Endothelial cell of umbilical vein (primary cell): ENCODE measurements around the gene KRT71. TPM values are rescaled to one million over a fixed set of nuclear protein-coding genes. Genes with fewer than 3 reads are reported as not detected.

ENCODE experiments used
- BruUV-seq: library from RNA; stranded (reverse); fragments of 400-500 nt; replicated peaks from 2 replicates; lab custom pipeline; 2021; lab: Mats Ljungman, UMichigan
- CTCF ChIA-PET: fragments of 300-600, 350-600 bp; sonication (Branson Sonifier 250); formaldehyde crosslinking; loops from one replicate; lab custom pipeline; 2021; ENCODE audit warnings: antibody characterized with exemption, inconsistent platforms; lab: Charles Lee
- POLR2A ChIA-PET: fragments of 300-600, 350-600 bp; sonication (Branson Sonifier 250); formaldehyde crosslinking; loops from one replicate; lab custom pipeline; 2021; ENCODE audit warnings: antibody characterized with exemption, inconsistent platforms; lab: Charles Lee
- DNase-seq: peaks from one replicate; pipeline ENCODE4 v3.0.0-alpha.2; 2011; ENCODE audit warnings: low read depth, low spot score
- FAIRE-seq: peaks from 2 replicates; lab custom pipeline; 2011; peaks lifted over from hg19 to GRCh38; lab: Jason Lieb, UNC
- H2AFZ ChIP-seq: 2 replicates; pipeline ENCODE4 v1.6.0; 2012; ENCODE audit warnings: low read depth, low read length, control low read depth, inconsistent platforms
- H3K27ac ChIP-seq: 2 replicates; pipeline ENCODE4 v1.5.1; 2011; ENCODE audit warnings: low read depth, mild to moderate bottlenecking, control low read depth, low read length, moderate library complexity; ENCODE audit not compliant: insufficient read depth
- H3K27me3 ChIP-seq, 2 experiments: 2 replicates each; pipeline versions ENCODE4 v1.6.0 to v1.6.1; 2011; ENCODE audit warnings: low read length in 2 of 2, mixed read lengths in 1 of 2; ENCODE audit not compliant: control insufficient read depth in 2 of 2, insufficient read depth in 2 of 2
- H3K36me3 ChIP-seq, 2 experiments: 2 replicates in 1 of 2; 3 replicates in 1 of 2; pipeline ENCODE4 v1.5.1; 2011; ENCODE audit warnings: low read length in 2 of 2, mild to moderate bottlenecking in 1 of 2, moderate library complexity in 1 of 2; ENCODE audit not compliant: control insufficient read depth in 2 of 2, insufficient read depth in 2 of 2; ENCODE audit errors: extremely low read depth in 1 of 2
- H3K4me1 ChIP-seq: 3 replicates; pipeline ENCODE4 v1.5.1; 2011; ENCODE audit warnings: mild to moderate bottlenecking, low read length; ENCODE audit not compliant: control insufficient read depth, insufficient read depth; ENCODE audit errors: extremely low read depth
- H3K4me2 ChIP-seq: 2 replicates; pipeline ENCODE4 v1.6.1; 2011; ENCODE audit warnings: low read length, control low read depth, mixed read lengths; ENCODE audit not compliant: insufficient read depth
- H3K4me3 ChIP-seq, 3 experiments: fragments of 200-600 bp in 1 of 3; sonication (generic), shearing (Covaris generic) in 1 of 3; replicated peaks in 1 of 3; 2 replicates each; pipeline ENCODE4 v1.5.1; 2011 to 2016; ENCODE audit warnings: control low read depth in 3 of 3, low read length in 3 of 3, mild to moderate bottlenecking in 2 of 3, inconsistent platforms in 1 of 3, low read depth in 1 of 3, moderate library complexity in 1 of 3; ENCODE audit not compliant: insufficient read depth in 1 of 3
- H3K79me2 ChIP-seq: 2 replicates; pipeline ENCODE4 v1.6.0; 2012; ENCODE audit warnings: low read length, inconsistent platforms; ENCODE audit not compliant: control insufficient read depth, insufficient read depth
- H3K9ac ChIP-seq: replicated peaks from 2 replicates; pipeline ENCODE3; 2011; ENCODE audit warnings: low read length, control low read depth; ENCODE audit not compliant: insufficient read depth; ENCODE audit errors: extremely low read depth
- H3K9me1 ChIP-seq: replicated peaks from 3 replicates; pipeline ENCODE4 v1.6.0; 2011; ENCODE audit warnings: mild to moderate bottlenecking, low read length; ENCODE audit not compliant: control insufficient read depth, insufficient read depth; ENCODE audit errors: extremely low read depth
- H3K9me3 ChIP-seq: replicated peaks from 2 replicates; pipeline ENCODE4 v1.5.1; 2012; ENCODE audit warnings: low read length, inconsistent platforms; ENCODE audit not compliant: control insufficient read depth, insufficient read depth
- H4K20me1 ChIP-seq: replicated peaks from 2 replicates; pipeline ENCODE3; 2011; ENCODE audit warnings: mild to moderate bottlenecking, low read length; ENCODE audit not compliant: control insufficient read depth, insufficient read depth; ENCODE audit errors: extremely low read depth
- CTCF ChIP-seq, 2 donors: IDR thresholded peaks; 1 replicate in 1 of 2; 2 replicates in 1 of 2; pipeline ENCODE4 v1.5.1; 2011; ENCODE audit warnings: low read length in 2 of 2, mild to moderate bottlenecking in 2 of 2, moderate library complexity in 2 of 2, control low read depth in 1 of 2, inconsistent platforms in 1 of 2, low read depth in 1 of 2; ENCODE audit not compliant: insufficient read depth in 1 of 2; ENCODE audit errors: extremely low read depth in 1 of 2
- EZH2 ChIP-seq: IDR thresholded peaks from 2 replicates; pipeline ENCODE4 v1.6.1; 2012; ENCODE audit warnings: borderline replicate concordance, low read depth, mild to moderate bottlenecking, moderate library complexity, low read length, inconsistent platforms; ENCODE audit not compliant: severe bottlenecking
- FOS ChIP-seq: IDR thresholded peaks from 2 replicates; pipeline ENCODE4 v1.6.1; 2011; ENCODE audit warnings: mild to moderate bottlenecking, low read length, moderate library complexity, borderline replicate concordance; ENCODE audit not compliant: insufficient read depth
- GATA2 ChIP-seq: IDR thresholded peaks from 2 replicates; pipeline ENCODE4 v1.7.0; 2011; ENCODE audit warnings: low read depth, mild to moderate bottlenecking, moderate library complexity, mixed read lengths, low read length; ENCODE audit not compliant: insufficient read length, insufficient read depth
- JUN ChIP-seq: IDR thresholded peaks from 2 replicates; pipeline ENCODE4 v1.6.1; 2011; ENCODE audit warnings: borderline replicate concordance, low read depth; ENCODE audit not compliant: insufficient read length, insufficient read depth
- MYC ChIP-seq: IDR thresholded peaks from one replicate; pipeline ENCODE4 v1.6.1; 2011; ENCODE audit warnings: mild to moderate bottlenecking, low read depth, low read length
- POLR2A ChIP-seq: IDR thresholded peaks from 2 replicates; pipeline ENCODE4 v1.6.1; 2012; ENCODE audit warnings: low read depth, mild to moderate bottlenecking, control low read depth, low read length
- POLR2AphosphoS5 ChIP-seq: IDR thresholded peaks from 2 replicates; pipeline ENCODE4 v1.6.1; 2012; ENCODE audit warnings: low read depth, mild to moderate bottlenecking, control low read depth, low read length, moderate library complexity; ENCODE audit not compliant: insufficient read depth
- dilution Hi-C: fragments of 300-500 bp; cut with MboI; formaldehyde crosslinking; loops from one replicate; pipeline ENCODE4 v1.15.0; 2019; ENCODE audit warnings: low sequenced_read_pairs; ENCODE audit not compliant: extremely low pct_ligation_motif_present
- intact Hi-C: fragments of 100-400 bp; cut with micrococcal nuclease; formaldehyde crosslinking; loops from one replicate; pipeline ENCODE4 v1.10.0; 2022
- polyA plus RNA-seq, 4 experiments: library from polyadenylated mRNA; depleted of rRNA in 3 of 4; stranded (reverse) in 3 of 4; unstranded in 1 of 4; fragments of >200 nt; gene quantifications; 2 replicates each; pipeline versions ENCODE4 v1.2.1 to v1.2.3, GENCODE V29; 2011 to 2012; ENCODE audit warnings: missing spikeins in 1 of 4
- total RNA-seq: library from RNA; stranded (reverse); gene quantifications from 2 replicates; pipeline ENCODE4 v1.2.3, GENCODE V29; 2021
- TF ChIP-seq, protein P1 (sequence below): IDR thresholded peaks from 2 replicates; pipeline ENCODE4 v1.6.1; 2011; ENCODE audit not compliant: insufficient read depth, insufficient read length

Gene KRT71
- total and polyA plus RNA-seq, 2 donors (not counting 3 experiments of a cell fraction or from before 2014, with no cell fraction given) = not detected

- dilution Hi-C loops (no loop called here), intact Hi-C loops (no loop called here)
- DNase-seq (no peak), FAIRE-seq (no peak)
- no peaks in the 10 kb centered on the region for H3K9me1 ChIP-seq
- H3K4me3 ChIP-seq = no peak overlapping the region
- H3K27ac ChIP-seq = no peak overlapping the region
- H4K20me1 ChIP-seq = no peaks in the 10 kb centered on the region
- TF ChIP-seq EZH2 (no peak), JUN (no peak), CTCF (IDR thresholded peaks at IDR 0.05; ENCODE audit: extremely low read depth in 1 of 2, insufficient read depth in 1 of 2, low read depth in 1 of 2, low read length in 2 of 2) (no peak), POLR2AphosphoS5 (no peak), FOS (no peak), POLR2A (no peak), GATA2 (no peak), MYC (no peak)
- TF ChIP-seq, protein P1, sequence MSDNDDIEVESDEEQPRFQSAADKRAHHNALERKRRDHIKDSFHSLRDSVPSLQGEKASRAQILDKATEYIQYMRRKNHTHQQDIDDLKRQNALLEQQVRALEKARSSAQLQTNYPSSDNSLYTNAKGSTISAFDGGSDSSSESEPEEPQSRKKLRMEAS = no peak
- no peak overlapping the region for H3K4me2 ChIP-seq
- ChIA-PET CTCF (interaction anchor here (1.2 to 2.3 kb wide), 2 partner anchors 10 to 377 kb away, joined by 3 to 6 read pairs; no protein-coding TSS in a partner anchor), POLR2A (no interaction called here)
- no peak overlapping the region for H3K9ac ChIP-seq
- no peaks in the 10 kb centered on the region for H3K36me3 ChIP-seq
- no peak overlapping the region for H2AFZ ChIP-seq
- peaks cover 6 to 10% of the 10 kb centered on the region in 2 experiments for H3K27me3 ChIP-seq
- H3K79me2 ChIP-seq = no peaks in the 10 kb centered on the region
- no TSS peak for BruUV-seq
- H3K4me1 ChIP-seq = no peaks in the 10 kb centered on the region
- no peaks in the 10 kb centered on the region for H3K9me3 ChIP-seq
These were observed 58.8 kb downstream of the KRT71 start for GRCh38 chr12:52494100-52494499.

Other genes starting within 250 kb of the KRT71 start
- gene KRT83, start 231.7 kb downstream of the KRT71 start, total RNA-seq = not detected in 2 replicates
- gene KRT83, start 231.7 kb downstream of the KRT71 start, polyA plus RNA-seq = not detected in 2 replicates
- gene KRT85, start 185.7 kb downstream of the KRT71 start, total RNA-seq = not detected in 2 replicates
- not detected in 2 replicates for gene KRT85, start 185.7 kb downstream of the KRT71 start, polyA plus RNA-seq
- not detected in 2 replicates for gene KRT84, start 167.5 kb downstream of the KRT71 start, total RNA-seq
- gene KRT84, start 167.5 kb downstream of the KRT71 start, polyA plus RNA-seq = not detected in 2 replicates
- not detected in 2 replicates for gene KRT82, start 146.8 kb downstream of the KRT71 start, total RNA-seq
- gene KRT82, start 146.8 kb downstream of the KRT71 start, polyA plus RNA-seq = not detected in 2 replicates
- not detected in 2 replicates for gene KRT75, start 118.8 kb downstream of the KRT71 start, total RNA-seq
- gene KRT75, start 118.8 kb downstream of the KRT71 start, polyA plus RNA-seq = not detected in 2 replicates
- not detected in 2 replicates for gene KRT6B, start 101.0 kb downstream of the KRT71 start, total RNA-seq
- gene KRT6B, start 101.0 kb downstream of the KRT71 start, polyA plus RNA-seq = 0.03 TPM in 1 of 2 replicates, not detected in the other
- not detected in 2 replicates for gene KRT6C, start 79.3 kb downstream of the KRT71 start, total RNA-seq
- gene KRT6C, start 79.3 kb downstream of the KRT71 start, polyA plus RNA-seq = not detected in 2 replicates
- 0.21 and 0.64 TPM in 2 replicates for gene KRT6A, start 59.9 kb downstream of the KRT71 start, total RNA-seq
- 0.10 TPM in 1 of 2 replicates, not detected in the other for gene KRT6A, start 59.9 kb downstream of the KRT71 start, polyA plus RNA-seq
- 0.72 and 0.86 TPM in 2 replicates for gene KRT5, start 32.8 kb downstream of the KRT71 start, total RNA-seq
- gene KRT5, start 32.8 kb downstream of the KRT71 start, polyA plus RNA-seq = 0.21 and 0.32 TPM in 2 replicates
- not detected in 2 replicates for gene KRT74, start 20.7 kb upstream of the KRT71 start, total RNA-seq
- gene KRT74, start 20.7 kb upstream of the KRT71 start, polyA plus RNA-seq = not detected in 2 replicates
- not detected in 2 replicates for gene KRT72, start 48.3 kb upstream of the KRT71 start, total RNA-seq
- not detected in 2 replicates for gene KRT72, start 48.3 kb upstream of the KRT71 start, polyA plus RNA-seq
- not detected in 2 replicates for gene KRT73, start 65.4 kb upstream of the KRT71 start, total RNA-seq
- gene KRT73, start 65.4 kb upstream of the KRT71 start, polyA plus RNA-seq = not detected in 2 replicates
- not detected in 2 replicates for gene KRT2, start 99.1 kb upstream of the KRT71 start, total RNA-seq
- gene KRT2, start 99.1 kb upstream of the KRT71 start, polyA plus RNA-seq = not detected in 2 replicates
- gene KRT1, start 127.3 kb upstream of the KRT71 start, total RNA-seq = not detected in 2 replicates
- not detected in 2 replicates for gene KRT1, start 127.3 kb upstream of the KRT71 start, polyA plus RNA-seq
- not detected in 2 replicates for gene KRT77, start 150.4 kb upstream of the KRT71 start, total RNA-seq
- gene KRT77, start 150.4 kb upstream of the KRT71 start, polyA plus RNA-seq = not detected in 2 replicates
- gene KRT76, start 224.2 kb upstream of the KRT71 start, total RNA-seq = not detected in 2 replicates
- not detected in 2 replicates for gene KRT76, start 224.2 kb upstream of the KRT71 start, polyA plus RNA-seq
- not detected in 2 replicates for gene KRT3, start 243.0 kb upstream of the KRT71 start, total RNA-seq
- not detected in 2 replicates for gene KRT3, start 243.0 kb upstream of the KRT71 start, polyA plus RNA-seq